Measurements from ENCODE around the gene KCNAB2. TPM values are rescaled to one million over a fixed set of nuclear protein-coding genes. Genes with fewer than 3 reads are reported as not detected.
"Not testable (repeated sequence)": the region's sequence is repeated elsewhere in the genome, so short reads cannot be mapped to it uniquely, and the experiment has no call there.

The KCNAB2 gene
- polyA plus RNA-seq, 1 donor: 3.5 TPM

GRCh38 chr1:6054596-6054995, 8.9 kb downstream of the KCNAB2 start:
- DNase-seq: no peak

- no peak for DNase-seq
These were observed 10.9 kb downstream of the KCNAB2 start for GRCh38 chr1:6056572-6056948.

- no peak for DNase-seq
These were observed 11.6 kb downstream of the KCNAB2 start for GRCh38 chr1:6057170-6057845.

DNA sequence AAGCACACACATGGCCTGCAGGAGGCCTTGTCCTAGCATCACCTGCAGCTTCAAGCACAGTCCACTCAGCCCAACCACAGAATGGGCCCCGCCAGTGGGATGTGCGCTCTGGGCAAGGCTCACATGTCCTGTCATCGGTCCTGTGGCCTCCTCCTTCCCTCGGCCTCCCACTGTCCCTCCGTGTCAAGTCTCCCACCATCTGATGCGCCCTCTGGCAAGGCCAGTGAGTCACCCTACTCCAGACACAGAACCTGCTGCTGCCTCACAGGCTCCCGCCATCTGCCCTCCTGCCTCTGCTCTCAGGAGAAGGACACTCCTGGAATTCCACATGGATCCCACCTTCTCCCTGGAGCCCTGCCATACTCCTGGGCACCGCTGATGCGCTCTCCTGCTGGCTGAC, 14.2 kb downstream of the KCNAB2 start:
- DNase-seq: no peak

DNA sequence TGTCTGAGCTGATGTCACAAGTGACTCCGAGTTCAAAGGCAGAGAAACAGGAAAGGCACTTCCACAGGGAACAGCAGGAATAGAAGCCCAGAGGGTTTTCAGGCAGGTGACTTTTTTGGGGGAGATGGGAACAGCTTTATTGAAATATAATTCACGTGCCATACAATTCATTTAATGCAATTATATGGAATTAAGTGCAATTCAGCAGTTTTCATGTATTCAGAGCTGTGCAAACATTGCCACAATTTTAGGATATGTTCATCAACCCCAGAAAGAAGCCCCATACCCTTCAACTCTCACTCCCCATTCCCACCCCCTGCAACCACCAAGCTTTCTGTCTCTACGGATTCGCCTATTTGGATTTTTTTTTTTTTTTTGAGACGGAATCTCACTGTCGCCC, 17.0 kb downstream of the KCNAB2 start:
- DNase-seq: no peak

DNA sequence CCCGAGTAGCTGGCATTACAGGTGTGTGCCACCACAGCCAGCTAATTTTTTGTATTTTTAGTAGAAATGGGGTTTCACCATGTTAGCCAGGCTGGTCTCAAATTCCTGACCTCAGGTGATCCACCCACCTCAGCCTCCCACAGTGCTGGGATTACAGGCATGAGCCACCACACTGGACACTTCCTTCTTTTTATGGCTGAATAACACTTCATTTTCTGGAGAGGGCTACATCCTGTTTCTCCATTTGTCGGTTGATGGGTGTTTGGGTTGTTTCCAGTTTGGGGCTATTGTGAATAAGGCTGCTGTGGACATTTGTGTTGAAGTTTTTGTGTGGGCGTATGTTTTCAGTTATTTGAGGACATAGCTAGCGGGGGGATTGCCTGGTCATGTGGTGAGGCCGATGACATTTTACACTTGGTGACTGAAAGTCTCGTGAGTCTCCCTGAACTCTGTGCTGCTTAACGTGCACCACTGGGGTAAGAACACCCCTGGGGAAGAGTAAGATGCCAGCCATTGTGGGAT, 17.9 kb downstream of the KCNAB2 start:
- DNase-seq: not testable (repeated sequence)

GRCh38 chr1:6065093-6065858, 19.6 kb downstream of the KCNAB2 start:
- DNase-seq: no peak

- no peak for DNase-seq
These were observed 21.0 kb downstream of the KCNAB2 start for GRCh38 chr1:6066680-6067079.

GRCh38 chr1:6068073-6068472, 22.4 kb downstream of the KCNAB2 start:
- no peak for DNase-seq

GRCh38 chr1:6068932-6069331, 23.2 kb downstream of the KCNAB2 start:
- DNase-seq: no peak

DNA sequence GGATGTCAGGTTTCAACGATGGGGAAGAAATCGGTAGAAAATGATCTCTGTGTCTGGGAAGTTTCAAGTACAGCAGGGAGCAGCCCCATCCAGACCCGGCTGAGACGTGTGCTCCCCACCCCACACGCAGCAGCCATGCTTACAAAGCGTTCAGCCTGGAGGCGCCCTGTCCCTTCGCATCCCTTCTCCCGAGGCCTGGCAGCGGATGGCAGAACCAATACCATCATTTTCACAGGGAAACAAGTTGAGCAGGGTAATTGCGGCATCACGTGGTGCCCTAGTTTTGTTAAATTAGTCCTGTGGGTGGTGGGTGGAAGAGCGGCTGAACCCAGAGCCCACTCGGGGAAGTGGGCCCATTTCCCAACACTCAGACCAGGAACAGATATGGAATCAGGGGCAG, 23.9 kb downstream of the KCNAB2 start:
- DNase-seq: no peak

DNA sequence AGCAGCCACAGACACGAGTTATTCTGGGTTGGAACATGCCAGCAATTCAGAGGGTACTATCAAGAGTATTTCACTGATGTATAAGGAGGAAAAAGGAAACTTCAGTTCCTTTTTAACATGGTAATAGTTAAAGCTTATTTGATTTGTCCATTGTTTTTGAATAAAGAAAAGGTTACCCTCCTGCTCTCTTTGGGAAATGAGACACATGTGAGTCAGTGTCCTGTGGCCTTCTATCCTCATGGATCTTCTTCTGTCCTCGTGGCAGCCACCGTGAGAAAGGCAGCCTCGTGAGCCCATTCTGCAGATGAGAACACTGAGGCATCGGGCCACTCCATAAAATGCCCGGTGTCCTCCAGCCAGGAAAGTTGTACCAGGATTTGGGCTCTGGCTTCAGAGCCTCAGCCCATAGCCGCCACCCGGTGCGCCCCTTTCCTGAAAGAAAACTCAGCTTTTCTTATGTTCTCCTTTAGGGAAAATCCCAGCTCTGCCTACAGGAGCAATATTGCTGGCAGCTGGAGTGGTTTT, 24.8 kb downstream of the KCNAB2 start:
- no peak for DNase-seq

- no peak for DNase-seq
These were observed 25.5 kb downstream of the KCNAB2 start for GRCh38 chr1:6071219-6071618.

GRCh38 chr1:6072774-6073479, 27.2 kb downstream of the KCNAB2 start:
- DNase-seq: no peak

- DNase-seq: no peak
These were observed 27.9 kb downstream of the KCNAB2 start for GRCh38 chr1:6073480-6074053.

DNA sequence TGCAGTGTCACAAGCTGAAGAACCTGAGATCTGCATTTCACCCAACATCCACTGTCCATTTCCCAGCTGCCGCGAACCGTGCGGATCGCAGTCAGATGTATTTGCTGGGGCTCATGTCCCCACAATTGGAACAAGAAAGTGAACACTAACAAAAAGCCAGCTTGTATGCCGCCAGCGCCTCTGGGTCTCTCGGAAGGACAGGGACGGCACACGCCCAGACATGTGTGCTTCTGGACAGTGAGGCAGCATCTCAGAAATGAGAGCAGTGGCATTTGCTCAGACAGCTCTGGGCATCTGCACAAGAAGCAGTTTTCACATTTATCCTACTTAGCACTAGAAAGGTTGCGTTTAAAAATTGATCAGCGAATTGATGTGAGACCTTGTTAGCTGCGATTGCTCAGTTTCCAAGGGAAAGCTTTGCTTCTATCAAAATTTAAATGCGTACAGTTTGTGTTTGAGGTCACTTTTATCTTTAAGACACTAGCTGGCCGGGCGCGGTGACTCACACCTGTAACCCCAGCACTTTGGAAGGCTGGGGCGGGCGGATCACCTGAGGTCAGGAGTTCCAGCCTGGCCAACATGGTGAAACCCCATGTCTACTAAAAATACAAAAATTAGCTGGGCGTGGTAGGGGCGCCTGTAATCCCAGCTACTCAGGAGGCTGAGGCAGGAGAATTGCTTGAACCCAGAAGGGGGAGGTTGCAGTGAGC, 28.7 kb downstream of the KCNAB2 start:
- DNase-seq: no peak

- DNase-seq: no peak
These were observed 30.1 kb downstream of the KCNAB2 start for GRCh38 chr1:6075748-6076147.

- DNase-seq: not testable (repeated sequence)
These were observed 31.4 kb downstream of the KCNAB2 start for GRCh38 chr1:6077061-6077460.

DNA sequence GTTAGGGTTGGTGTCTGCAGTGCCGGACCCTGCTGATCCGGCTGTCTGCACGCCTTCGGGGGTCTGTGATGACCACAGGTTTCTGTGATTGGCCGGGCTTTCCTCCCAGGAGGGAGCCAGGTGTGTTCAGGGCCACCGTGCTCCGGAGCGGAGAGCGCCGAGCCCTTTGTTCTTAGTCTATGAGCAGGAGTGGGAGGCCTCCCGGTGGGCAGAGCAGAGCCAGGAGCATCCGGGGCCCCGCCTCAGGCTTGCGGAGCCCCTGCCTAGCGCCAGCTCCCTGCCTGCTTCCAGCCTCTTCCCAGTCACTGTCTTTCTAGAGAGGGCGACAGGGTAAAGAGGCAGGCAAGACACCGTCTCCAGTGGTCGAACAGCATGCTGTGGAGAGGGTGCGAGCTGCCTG, 31.8 kb downstream of the KCNAB2 start:
- no peak for DNase-seq

DNA sequence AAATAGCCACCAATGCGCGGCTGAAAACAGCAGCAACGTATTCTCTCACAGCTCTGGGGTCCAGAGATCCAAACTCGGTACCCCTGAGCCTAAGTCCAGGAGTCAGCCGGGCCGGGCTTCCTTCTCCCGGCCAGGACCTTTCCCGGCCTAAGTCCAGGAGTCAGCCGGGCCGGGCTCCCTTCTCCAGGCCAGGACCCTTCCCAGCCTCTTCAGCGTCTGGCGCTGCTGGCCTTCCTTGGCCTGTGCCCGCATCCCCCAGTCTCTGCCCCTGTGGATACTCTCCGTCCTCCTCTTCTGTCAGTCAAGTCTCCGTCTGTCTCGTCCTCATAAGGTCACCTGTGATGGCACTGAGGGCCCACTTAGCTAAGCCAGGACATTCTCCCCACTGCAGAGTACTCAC, 32.2 kb downstream of the KCNAB2 start:
- no peak for DNase-seq

DNA sequence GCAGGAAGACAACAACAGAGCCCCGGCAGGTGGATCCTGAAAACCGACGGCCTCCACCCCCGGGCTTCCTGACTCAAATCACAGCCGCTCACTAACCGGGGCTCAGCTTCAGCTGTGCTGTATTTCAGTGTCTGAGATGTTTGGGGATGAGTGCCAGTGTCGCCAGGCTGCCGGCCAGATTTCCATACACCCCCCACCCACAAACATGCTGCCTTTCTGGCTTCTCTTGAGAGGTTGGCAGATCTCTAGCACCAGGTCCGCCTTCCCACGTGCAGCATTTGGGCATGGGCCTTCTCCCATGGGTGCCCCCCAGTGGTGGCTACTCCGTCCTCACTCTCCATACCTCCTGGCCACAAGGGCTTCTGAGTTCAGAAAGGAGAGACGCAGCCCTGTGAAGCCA, 34.8 kb downstream of the KCNAB2 start:
- no peak for DNase-seq

DNA sequence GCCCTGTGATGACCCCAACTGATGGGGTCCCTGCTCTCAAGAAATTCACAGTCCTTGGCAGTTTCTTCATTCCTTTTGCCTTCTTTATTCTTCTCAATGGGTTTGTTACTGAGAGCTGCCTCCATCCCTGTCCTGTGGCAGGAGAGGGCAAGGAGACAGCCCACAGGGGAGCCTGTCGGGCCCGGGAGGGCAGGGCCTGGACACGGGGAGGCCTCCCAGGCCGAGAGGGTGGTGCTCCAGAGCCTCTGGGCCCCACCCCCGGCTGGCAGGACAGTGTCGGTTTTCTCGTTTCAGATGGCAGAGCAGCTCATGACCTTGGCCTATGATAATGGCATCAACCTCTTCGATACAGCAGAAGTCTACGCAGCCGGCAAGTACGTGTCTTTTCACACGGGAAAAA, 36.2 kb downstream of the KCNAB2 start:
- DNase-seq: no peak
